SIG-M5 (cell line): Measurements from ENCODE around the gene MAP3K3.
"Not testable (repeated sequence)": the region's sequence is repeated elsewhere in the genome, so short reads cannot be mapped to it uniquely, and the experiment has no call there.

Experiments used
- DNase-seq: peaks from one replicate; lab custom pipeline; 2025; lab: John Stamatoyannopoulos, UW

Gene MAP3K3

DNA sequence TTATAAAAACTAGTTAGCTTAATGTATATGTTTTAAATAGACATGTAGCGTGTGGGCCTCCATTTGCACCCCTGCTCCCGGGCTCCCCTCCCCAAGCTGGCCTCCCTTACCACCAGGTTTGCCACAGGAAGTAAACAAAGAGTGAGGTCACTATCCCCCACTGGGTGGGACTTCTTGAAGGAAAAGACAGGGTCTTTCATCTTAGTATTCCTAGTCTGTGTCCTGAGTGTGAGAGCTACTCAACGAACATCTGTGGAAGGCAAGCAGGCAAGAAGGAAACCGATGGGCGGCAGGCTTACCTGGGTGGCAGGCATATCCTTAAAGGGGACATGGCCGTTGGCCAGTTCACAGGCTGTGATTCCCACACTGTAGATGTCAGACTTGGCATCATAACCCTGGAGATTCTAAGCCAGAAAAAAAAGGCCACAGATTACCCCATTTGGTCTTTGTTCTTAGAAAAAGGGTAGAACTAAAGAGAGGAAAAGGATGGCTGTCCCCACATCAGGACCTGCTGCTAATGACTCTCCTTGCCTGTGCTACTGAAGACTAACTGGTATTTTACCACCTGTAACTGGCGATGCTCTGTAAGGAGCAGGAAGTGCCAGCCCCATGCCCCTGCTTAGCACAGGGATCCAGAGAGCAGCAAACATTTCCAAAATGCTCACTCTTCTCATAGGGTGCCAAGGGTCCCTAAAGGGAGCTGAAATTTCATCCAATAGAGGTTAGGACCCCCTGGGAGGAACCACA lies 84.3 kb downstream of the MAP3K3 start:
- DNase-seq = no peak

DNA sequence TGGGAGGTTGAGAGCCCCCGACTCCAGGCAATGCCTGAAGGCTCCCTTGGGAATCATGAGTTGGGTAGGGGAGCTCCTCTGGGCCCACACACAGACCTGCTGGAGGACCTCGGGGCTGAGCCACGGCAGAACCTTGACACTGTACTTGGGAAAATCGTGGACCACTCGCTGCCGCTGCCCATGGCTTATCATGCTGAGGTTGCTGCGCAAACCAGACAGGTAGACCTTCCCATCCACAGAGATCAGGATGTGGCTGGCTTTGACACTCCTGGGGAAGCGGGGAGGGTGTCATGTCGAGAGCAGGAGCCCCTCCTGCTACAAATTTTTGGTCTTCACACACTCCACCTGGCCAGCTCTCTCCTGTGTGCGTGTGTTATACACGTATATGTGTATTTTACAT lies 84.9 kb downstream of the MAP3K3 start:
- no peak for DNase-seq

- no peak for DNase-seq
Observed at GRCh38 chr17:63709110-63709509, 86.9 kb downstream of the MAP3K3 start.

GRCh38 chr17:63714550-63715277 lies 92.5 kb downstream of the MAP3K3 start:
- DNase-seq = no peak

DNA sequence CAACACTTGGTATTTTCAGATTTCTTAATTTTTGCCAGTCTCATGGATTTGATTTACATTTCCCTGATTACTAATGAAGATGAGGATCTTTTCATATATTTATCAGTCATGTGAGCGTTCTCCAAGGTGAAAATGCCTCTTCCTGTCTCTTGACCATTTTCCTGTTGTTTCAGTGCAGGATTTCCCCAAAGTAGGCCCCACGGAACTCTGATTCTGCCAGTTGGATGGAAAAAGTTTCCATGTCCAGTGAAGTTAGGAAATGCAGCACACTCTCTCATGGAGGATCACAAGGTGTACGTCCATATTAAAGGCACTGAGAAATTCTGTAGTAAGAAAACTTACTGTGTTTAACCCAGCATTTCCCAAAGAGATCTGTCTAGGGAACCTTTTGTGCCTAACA lies 94.2 kb downstream of the MAP3K3 start:
- DNase-seq = no peak

- DNase-seq = no peak
Observed at GRCh38 chr17:63718988-63719387, 96.8 kb downstream of the MAP3K3 start.

- DNase-seq = not testable (repeated sequence)
Observed at GRCh38 chr17:63720194-63720593, 98.0 kb downstream of the MAP3K3 start.

DNA sequence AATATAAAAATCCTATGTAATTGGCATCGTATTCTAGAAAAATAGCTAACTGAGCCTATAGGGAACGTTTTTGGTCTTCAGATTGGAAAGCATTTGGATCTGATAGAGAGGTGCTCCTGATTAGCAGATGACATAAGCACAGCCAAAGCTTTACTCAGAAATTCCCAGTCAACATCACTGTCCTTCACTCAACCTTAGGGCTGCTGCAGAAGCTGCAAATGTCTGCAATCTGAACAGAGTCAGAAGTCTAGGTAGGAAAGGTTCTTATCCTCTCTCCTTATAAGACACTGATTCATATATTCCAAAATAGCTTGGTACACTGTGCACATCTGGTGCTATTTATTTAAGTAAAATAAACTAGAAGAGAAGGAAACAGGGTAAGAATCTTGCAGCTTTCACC lies 100.2 kb downstream of the MAP3K3 start:
- no peak for DNase-seq

GRCh38 chr17:63735691-63736090 lies 113.5 kb downstream of the MAP3K3 start:
- no peak for DNase-seq

DNA sequence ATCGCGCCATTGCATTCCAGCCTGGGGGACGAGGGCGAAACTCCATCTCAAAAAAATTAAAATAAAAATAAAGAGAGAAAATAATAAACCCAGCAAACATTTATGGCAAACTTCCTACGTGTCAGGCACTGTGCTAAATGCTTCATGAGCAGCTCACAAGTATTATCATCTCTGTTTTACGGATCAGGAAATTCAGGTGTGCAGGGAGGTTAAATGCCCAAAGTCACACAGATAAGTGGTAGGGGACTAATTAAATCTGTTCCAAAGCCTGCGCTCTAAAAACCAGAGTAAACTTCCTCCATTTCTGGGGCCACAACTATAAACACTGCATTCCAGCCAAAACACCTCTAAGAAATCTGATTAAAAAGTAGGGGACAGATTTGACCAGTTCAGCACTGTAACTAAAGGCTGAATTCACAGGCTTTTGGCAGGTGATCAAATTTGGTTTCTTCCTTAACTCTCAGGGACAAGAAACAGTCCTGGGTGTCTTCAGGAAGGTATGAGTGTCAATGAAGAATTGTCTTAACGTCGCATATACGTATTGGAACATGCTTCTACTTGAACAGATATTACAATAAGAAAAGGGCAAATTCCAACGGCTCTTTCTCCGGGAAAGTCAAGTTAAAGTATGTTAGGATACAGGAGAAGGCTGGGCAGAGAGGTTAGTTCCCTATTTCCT lies 118.4 kb downstream of the MAP3K3 start:
- no peak for DNase-seq

DNA sequence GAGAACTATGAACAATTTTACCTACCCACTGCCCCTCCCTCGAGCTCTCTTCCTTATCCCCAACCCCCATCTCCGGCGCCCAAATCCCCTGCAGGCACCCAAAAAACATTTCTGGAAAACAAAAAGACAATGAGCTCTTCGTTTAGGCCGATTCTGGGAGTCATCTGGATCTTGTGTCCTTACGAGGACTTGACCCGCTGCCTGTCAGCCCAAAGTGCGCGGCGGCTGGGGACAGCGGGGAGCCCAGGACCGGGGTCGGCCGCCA lies 118.9 kb downstream of the MAP3K3 start:
- DNase-seq = no peak

DNA sequence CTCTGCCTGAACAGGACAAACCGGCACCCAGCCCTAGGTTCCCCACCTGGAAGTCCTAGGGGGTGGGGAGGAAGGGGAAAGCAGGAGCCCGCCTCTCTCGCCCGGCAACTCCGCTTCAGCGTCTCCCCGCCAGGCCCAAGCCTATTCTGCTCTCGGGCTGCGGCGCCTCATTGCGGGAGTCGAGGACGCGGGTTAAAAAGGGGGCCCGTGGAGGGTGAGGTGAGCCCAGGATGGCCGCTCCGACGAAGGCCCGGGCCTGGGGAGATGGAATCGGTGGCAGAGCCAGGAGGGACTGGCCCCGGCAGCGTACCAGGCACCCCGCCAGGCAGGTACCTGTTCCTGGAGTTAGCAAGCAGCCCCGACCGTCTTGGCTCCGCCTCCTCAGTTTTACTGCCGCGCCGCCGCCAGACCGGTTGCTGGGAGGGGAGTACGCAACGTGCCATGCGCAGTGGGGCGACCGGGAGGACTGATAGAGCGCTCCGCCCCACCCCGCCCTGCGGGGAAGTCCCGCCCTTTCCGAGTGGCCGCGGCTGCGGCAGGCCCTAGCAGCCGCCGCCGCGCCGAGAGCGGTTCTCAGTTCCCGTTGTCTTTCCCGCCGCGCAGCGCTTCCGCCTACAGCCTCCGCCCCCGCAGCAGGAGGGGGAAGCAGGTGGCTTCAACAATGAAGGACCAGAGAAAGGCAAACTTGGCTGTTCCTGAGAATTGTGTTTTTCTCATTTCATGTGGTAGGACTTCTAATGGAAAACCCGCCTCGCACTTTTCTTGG lies 119.4 kb downstream of the MAP3K3 start, which contains the start of gene STRADA:
Gene STRADA (minus strand): TSS at position 392 of the 766 bp plus-strand sequence. CDS start 13,430 bp downstream, outside the sequence.
- peak; percentile 94 for DNase-seq
